ENCODE measurements around the gene RRP1B.
"Not testable (repeated sequence)": the region's sequence is repeated elsewhere in the genome, so short reads cannot be mapped to it uniquely, and the experiment has no call there.

The RRP1B gene

DNA sequence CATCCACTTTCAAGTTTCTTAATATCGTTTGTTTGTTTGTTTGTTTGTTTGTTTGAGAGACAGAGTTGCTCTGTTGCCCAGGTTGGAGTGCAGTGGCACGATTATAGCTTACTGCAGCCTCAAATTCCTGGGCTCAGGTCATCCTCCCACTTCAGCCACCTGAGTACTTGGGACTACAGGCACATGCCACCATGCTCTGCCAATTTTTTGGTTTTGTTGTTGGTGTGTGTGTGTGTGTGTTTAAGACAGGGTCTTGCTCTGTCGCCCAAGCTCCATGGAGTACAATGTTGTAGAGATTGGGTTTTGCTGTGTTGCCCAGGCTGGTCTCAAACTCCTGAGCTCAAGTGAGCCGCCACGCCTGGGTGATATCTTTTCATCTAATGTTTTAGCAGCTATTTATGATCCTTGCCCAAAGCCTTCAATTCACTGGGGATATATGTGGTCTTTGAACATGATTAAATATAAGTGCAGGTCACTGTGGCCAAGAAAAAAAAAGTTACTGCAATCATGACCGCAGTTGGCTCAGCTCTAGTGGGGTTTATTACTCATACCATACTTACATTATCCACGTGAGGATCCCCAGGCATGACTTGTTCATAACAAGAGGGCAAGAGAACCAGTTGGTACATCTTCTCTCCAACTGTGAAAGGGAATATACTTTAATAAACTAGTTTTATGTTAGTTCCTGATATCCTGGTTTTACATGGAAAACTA is 8.0 kb downstream of the RRP1B start:
- DNase-seq (ENCODE audit: extremely low read depth, insufficient read length): no peak
- Histone ChIP-seq H3K4me3 (replicated peaks; ENCODE audit: low read depth, low read length) (no peak overlapping the region), H3K36me3 (ENCODE audit: control insufficient read depth, insufficient read depth, low read length) (peaks cover 20% of the 10 kb centered on the region), H3K27me3 (replicated peaks; ENCODE audit: control insufficient read depth, insufficient read depth, low read length) (no peaks in the 10 kb centered on the region)
- TF ChIP-seq, protein P1, sequence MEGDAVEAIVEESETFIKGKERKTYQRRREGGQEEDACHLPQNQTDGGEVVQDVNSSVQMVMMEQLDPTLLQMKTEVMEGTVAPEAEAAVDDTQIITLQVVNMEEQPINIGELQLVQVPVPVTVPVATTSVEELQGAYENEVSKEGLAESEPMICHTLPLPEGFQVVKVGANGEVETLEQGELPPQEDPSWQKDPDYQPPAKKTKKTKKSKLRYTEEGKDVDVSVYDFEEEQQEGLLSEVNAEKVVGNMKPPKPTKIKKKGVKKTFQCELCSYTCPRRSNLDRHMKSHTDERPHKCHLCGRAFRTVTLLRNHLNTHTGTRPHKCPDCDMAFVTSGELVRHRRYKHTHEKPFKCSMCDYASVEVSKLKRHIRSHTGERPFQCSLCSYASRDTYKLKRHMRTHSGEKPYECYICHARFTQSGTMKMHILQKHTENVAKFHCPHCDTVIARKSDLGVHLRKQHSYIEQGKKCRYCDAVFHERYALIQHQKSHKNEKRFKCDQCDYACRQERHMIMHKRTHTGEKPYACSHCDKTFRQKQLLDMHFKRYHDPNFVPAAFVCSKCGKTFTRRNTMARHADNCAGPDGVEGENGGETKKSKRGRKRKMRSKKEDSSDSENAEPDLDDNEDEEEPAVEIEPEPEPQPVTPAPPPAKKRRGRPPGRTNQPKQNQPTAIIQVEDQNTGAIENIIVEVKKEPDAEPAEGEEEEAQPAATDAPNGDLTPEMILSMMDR (IDR thresholded peaks at IDR 0.05; ENCODE audit: insufficient read depth, low read length, poor library complexity, severe bottlenecking): no peak

DNA sequence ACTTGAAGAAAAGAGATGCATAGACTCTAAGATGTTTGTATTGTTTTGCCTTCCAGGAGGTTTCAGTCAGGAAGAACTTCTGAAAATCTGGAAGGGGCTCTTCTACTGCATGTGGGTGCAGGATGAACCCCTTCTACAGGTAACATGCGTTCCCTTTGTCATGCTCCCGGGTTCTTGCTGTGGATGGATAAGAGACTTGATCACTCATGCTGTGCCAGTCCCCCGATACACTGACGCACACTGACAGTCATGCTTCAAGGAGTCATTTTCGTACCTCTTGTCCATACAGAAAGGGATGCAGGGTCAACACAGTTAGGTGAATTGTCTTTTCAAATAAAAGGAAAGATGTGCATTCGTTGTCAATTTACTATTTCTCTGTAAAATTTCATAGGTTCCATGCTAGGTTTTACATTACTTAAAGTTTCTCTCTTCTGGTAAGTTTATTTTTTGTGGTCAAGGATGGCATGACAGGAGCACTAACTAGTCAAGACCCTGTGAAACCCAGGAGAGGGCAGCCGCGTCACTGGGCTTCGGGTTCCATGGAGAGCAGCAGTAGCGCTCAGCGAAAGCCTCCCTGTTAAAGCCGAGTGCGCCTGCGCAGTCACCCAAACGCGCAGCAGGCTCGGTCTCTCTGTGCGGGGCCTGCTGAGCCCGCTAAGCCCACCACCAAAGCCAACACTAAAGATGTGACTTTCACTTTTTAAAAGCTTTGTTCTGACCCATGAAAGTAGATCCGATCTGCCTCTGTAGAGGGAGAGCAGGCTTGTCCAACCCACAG is 10.7 kb downstream of the RRP1B start:
- Histone ChIP-seq H3K4me3 (replicated peaks; ENCODE audit: low read depth, low read length) (no peak overlapping the region), H3K27me3 (replicated peaks; ENCODE audit: control insufficient read depth, insufficient read depth, low read length) (no peaks in the 10 kb centered on the region), H3K36me3 (ENCODE audit: control insufficient read depth, insufficient read depth, low read length) (peaks cover 17% of the 10 kb centered on the region)
- TF ChIP-seq, protein P1 (IDR thresholded peaks at IDR 0.05; ENCODE audit: insufficient read depth, low read length, poor library complexity, severe bottlenecking): no peak
- DNase-seq (ENCODE audit: extremely low read depth, insufficient read length): no peak

DNA sequence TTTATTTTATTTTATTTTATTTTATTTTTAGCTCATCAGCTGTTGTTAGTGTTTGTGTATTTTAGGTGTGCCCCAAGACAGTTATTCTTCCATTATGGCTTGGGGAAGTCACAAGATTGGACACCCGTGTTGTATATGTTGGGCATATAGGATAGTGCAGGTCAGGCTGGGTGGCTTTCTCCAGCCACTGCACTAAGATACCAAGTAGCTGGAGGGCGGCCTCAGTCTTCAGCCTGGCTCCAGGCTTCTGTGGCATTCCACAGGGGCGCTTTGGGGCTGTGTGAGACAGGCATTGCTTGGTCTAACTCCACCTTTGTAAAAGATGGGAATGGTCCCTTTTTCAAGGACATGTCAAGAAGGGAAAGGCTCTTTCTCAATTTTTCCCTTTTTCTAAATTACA is 16.5 kb downstream of the RRP1B start:
- TF ChIP-seq, protein P1 (IDR thresholded peaks at IDR 0.05; ENCODE audit: insufficient read depth, low read length, poor library complexity, severe bottlenecking): no peak
- no peak for DNase-seq (ENCODE audit: extremely low read depth, insufficient read length)
- H3K27me3 ChIP-seq (replicated peaks; ENCODE audit: control insufficient read depth, insufficient read depth, low read length): no peaks in the 10 kb centered on the region
- H3K4me3 ChIP-seq (replicated peaks; ENCODE audit: low read depth, low read length): no peak overlapping the region
- peaks cover 19% of the 10 kb centered on the region for H3K36me3 ChIP-seq (ENCODE audit: control insufficient read depth, insufficient read depth, low read length)

DNA sequence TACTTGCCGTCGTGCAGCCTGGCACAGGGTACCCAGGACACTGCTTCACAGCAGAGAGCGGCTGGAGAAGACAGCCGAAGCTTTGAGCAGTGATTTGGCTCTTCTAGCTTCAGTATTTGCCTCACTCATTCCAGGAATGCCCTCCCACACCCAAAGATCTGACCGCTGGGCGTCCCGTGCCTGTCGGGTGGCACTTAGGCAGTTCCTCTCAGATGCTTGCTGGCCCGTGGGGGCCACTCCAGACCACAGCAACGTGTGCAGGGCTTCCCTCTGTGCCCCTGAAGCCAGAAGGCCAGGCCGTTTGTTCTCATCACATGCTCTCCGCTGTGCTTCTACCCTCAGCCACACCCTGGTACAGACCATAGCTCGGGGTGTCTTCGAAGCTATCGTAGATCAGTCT is 17.0 kb downstream of the RRP1B start:
- Histone ChIP-seq H3K4me3 (replicated peaks; ENCODE audit: low read depth, low read length) (no peak overlapping the region), H3K36me3 (ENCODE audit: control insufficient read depth, insufficient read depth, low read length) (peaks cover 18% of the 10 kb centered on the region), H3K27me3 (replicated peaks; ENCODE audit: control insufficient read depth, insufficient read depth, low read length) (no peaks in the 10 kb centered on the region)
- DNase-seq (ENCODE audit: extremely low read depth, insufficient read length): no peak
- TF ChIP-seq, protein P1 (IDR thresholded peaks at IDR 0.05; ENCODE audit: insufficient read depth, low read length, poor library complexity, severe bottlenecking): no peak

DNA sequence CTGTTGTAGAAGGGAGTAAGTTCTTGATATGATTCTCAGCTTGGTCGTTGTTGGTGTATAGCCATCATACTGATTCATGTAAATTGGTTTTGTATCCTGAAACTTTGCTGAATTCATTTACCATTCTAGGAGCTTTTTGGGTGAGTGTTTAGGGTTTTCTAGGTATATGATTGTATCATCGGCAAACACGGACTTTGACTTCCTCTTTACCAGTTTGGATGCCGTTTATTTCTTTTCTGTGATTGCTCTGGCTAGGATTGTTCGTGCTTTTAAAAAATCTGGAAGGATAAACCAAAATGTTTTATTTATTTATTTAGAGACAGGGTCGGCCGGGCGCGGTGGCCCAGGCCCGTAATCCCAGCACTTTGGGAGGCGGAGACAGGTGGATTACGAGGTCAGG is 20.6 kb downstream of the RRP1B start:
- TF ChIP-seq, protein P1 (IDR thresholded peaks at IDR 0.05; ENCODE audit: insufficient read depth, low read length, poor library complexity, severe bottlenecking): no peak
- Histone ChIP-seq H3K36me3 (ENCODE audit: control insufficient read depth, insufficient read depth, low read length) (peaks cover 21% of the 10 kb centered on the region), H3K4me3 (replicated peaks; ENCODE audit: low read depth, low read length) (no peak overlapping the region)

DNA sequence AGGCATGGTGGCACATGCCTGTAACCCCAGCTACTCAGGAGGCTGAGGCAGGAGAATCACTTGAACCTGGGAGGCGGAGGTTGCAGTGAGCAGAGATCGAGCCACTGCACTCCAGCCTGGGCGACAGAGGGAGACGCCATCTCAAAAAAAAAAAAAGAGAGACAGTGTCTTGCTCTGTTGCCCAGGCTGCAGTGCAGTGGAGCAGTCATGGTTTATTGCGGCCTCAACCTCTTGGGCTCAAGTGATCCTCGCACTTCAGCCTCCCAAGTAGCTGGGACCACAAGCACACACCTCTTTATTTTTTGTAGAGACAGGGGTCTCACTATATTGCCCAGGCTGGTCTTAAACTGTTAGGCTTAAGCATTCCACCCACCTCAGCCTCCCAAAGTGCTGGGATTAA is 21.1 kb downstream of the RRP1B start:
- H3K36me3 ChIP-seq (ENCODE audit: control insufficient read depth, insufficient read depth, low read length): peaks cover 24% of the 10 kb centered on the region
- not testable (repeated sequence) for H3K4me3 ChIP-seq (replicated peaks; ENCODE audit: low read depth, low read length); H3K27me3 ChIP-seq (replicated peaks; ENCODE audit: control insufficient read depth, insufficient read depth, low read length); DNase-seq (ENCODE audit: extremely low read depth, insufficient read length)

More for the DNA sequence above, 20.6 kb downstream of the RRP1B start:
- no peaks in the 10 kb centered on the region for H3K27me3 ChIP-seq (replicated peaks; ENCODE audit: control insufficient read depth, insufficient read depth, low read length)
- DNase-seq (ENCODE audit: extremely low read depth, insufficient read length): no peak

Measured in GM06990 (cell line).